GM12874 (cell line): ENCODE measurements around the gene PLSCR1.
A peak's percentile ranks its signal among the peaks of the same experiment; 100 is the strongest.

Experiments used
- CTCF ChIP-seq: IDR thresholded peaks from 2 replicates; pipeline ENCODE4 v1.5.1; 2011; ENCODE audit warnings: low read depth, mild to moderate bottlenecking, control low read depth, low read length, moderate library complexity; ENCODE audit not compliant: insufficient read depth

PLSCR1 gene

GRCh38 chr3:146544002-146544928 is at the start of gene PLSCR1:
Gene PLSCR1 (minus strand): TSS chr3:146544607. CDS start chr3:146536552, 8,055 bp downstream.
- no peak for TF ChIP-seq CTCF

GRCh38 chr3:146593776-146594175 is 49.4 kb upstream of the PLSCR1 start:
- TF ChIP-seq CTCF = no peak

- TF ChIP-seq CTCF = no peak
These were observed 46.1 kb upstream of the PLSCR1 start for GRCh38 chr3:146590521-146590920.

- 0 out of 2 replicates have a peak, but pooled peaks have one; percentile 16 for TF ChIP-seq CTCF
These were observed 45.6 kb upstream of the PLSCR1 start for GRCh38 chr3:146589899-146590508.

- no peak for TF ChIP-seq CTCF
These were observed 40.7 kb upstream of the PLSCR1 start for GRCh38 chr3:146585156-146585555.

GRCh38 chr3:146581951-146582467 is 37.6 kb upstream of the PLSCR1 start:
- TF ChIP-seq CTCF = no peak

GRCh38 chr3:146581080-146581601 is 36.7 kb upstream of the PLSCR1 start:
- no peak for TF ChIP-seq CTCF
